ENCODE results near the gene NR2F1. TPM values are rescaled to one million over a fixed set of nuclear protein-coding genes. Genes with fewer than 3 reads are reported as not detected.

The NR2F1 gene
- total RNA-seq, 1 donor from 2014 or later, result 0.47 TPM

- intact Hi-C loops (cut with micrococcal nuclease), result no loop called here
- Histone ChIP-seq H3K4me3 (no peak overlapping the region), H3K36me3 (no peaks in the 10 kb centered on the region), H3K9me3 (replicated peaks) (no peaks in the 10 kb centered on the region), H3K27ac (replicated peaks) (no peak overlapping the region), H3K27me3 (ENCODE audit: low read depth) (peaks cover 97% of the 10 kb centered on the region), H3K4me1 (peaks cover 35% of the 10 kb centered on the region)
- no peak for TF ChIP-seq CTCF (IDR thresholded peaks at IDR 0.05; ENCODE audit: borderline replicate concordance)
- no peak for DNase-seq
Measured at GRCh38 chr5:93576994-93577853, 5.8 kb upstream of the NR2F1 start.

GRCh38 chr5:93577854-93578812 lies 4.9 kb upstream of the NR2F1 start:
- peaks cover 97% of the 10 kb centered on the region for H3K27me3 ChIP-seq (ENCODE audit: low read depth)
- TF ChIP-seq CTCF (IDR thresholded peaks at IDR 0.05; ENCODE audit: borderline replicate concordance), result no peak
- intact Hi-C loops (cut with micrococcal nuclease), result no loop called here
- DNase-seq, result no peak
- H3K9me3 ChIP-seq (replicated peaks), result no peaks in the 10 kb centered on the region
- no peak overlapping the region for H3K4me3 ChIP-seq
- H3K27ac ChIP-seq (replicated peaks), result no peak overlapping the region
- peaks cover 36% of the 10 kb centered on the region for H3K4me1 ChIP-seq
- no peaks in the 10 kb centered on the region for H3K36me3 ChIP-seq

GRCh38 chr5:93578813-93579691 lies 4.0 kb upstream of the NR2F1 start:
- Histone ChIP-seq H3K4me1 (peaks cover 44% of the 10 kb centered on the region), H3K4me3 (peak overlapping the region; percentile 75), H3K36me3 (no peaks in the 10 kb centered on the region), H3K27me3 (ENCODE audit: low read depth) (peaks cover 96% of the 10 kb centered on the region), H3K27ac (replicated peaks) (no peak overlapping the region), H3K9me3 (replicated peaks) (no peaks in the 10 kb centered on the region)
- TF ChIP-seq CTCF (IDR thresholded peaks at IDR 0.05; ENCODE audit: borderline replicate concordance), result no peak
- no peak for DNase-seq
- intact Hi-C loops (cut with micrococcal nuclease), result no loop called here

- Histone ChIP-seq H3K4me3 (peak overlapping the region; percentile 75), H3K4me1 (peaks cover 44% of the 10 kb centered on the region), H3K27me3 (ENCODE audit: low read depth) (peaks cover 90% of the 10 kb centered on the region), H3K9me3 (replicated peaks) (no peaks in the 10 kb centered on the region), H3K27ac (replicated peaks) (no peak overlapping the region), H3K36me3 (no peaks in the 10 kb centered on the region)
- TF ChIP-seq CTCF (IDR thresholded peaks at IDR 0.05; ENCODE audit: borderline replicate concordance), result no peak
- no peak for DNase-seq
- intact Hi-C loops (cut with micrococcal nuclease), result no loop called here
Measured at GRCh38 chr5:93579692-93580062, 3.3 kb upstream of the NR2F1 start.
